Thymus (tissue), 11 donors: ENCODE data around the gene PSPC1. TPM values are rescaled to one million over a fixed set of nuclear protein-coding genes. Genes with fewer than 3 reads are reported as not detected.
"Not testable (repeated sequence)": the region's sequence is repeated elsewhere in the genome, so short reads cannot be mapped to it uniquely, and the experiment has no call there.

Experiments used
- DNase-seq, 9 donors: peaks; one replicate each; pipeline ENCODE4 v3.0.0-alpha.2; 2013; ENCODE audit warnings: low spot score in 9 of 9, low read depth in 6 of 9, missing footprints in 1 of 9
- H3K27ac ChIP-seq, 2 donors: one replicate each; pipeline ENCODE4 v1.5.1; 2013; ENCODE audit warnings: control low read depth in 1 of 2, low read depth in 1 of 2, low read length in 1 of 2, mild to moderate bottlenecking in 1 of 2, moderate library complexity in 1 of 2
- H3K27me3 ChIP-seq, 2 donors: one replicate each; pipeline ENCODE4 v1.5.1; 2013; ENCODE audit warnings: low read length in 1 of 2; ENCODE audit not compliant: control insufficient read depth in 2 of 2, insufficient read depth in 1 of 2
- H3K36me3 ChIP-seq, 2 donors: one replicate each; pipeline ENCODE4 v1.5.1; 2013; ENCODE audit warnings: low read length in 1 of 2, mild to moderate bottlenecking in 1 of 2, moderate library complexity in 1 of 2; ENCODE audit not compliant: control insufficient read depth in 2 of 2, insufficient read depth in 2 of 2
- H3K4me1 ChIP-seq, 2 donors: one replicate each; pipeline ENCODE4 v1.5.1; 2013; ENCODE audit warnings: low read length in 2 of 2; ENCODE audit not compliant: control insufficient read depth in 2 of 2, insufficient read depth in 2 of 2
- H3K4me3 ChIP-seq, 2 donors: one replicate each; pipeline ENCODE4 v1.5.1; 2013; ENCODE audit warnings: low read length in 2 of 2, control low read depth in 1 of 2, mild to moderate bottlenecking in 1 of 2
- H3K9me3 ChIP-seq, 2 donors: one replicate each; pipeline ENCODE4 v1.5.1; 2013; ENCODE audit warnings: low read length in 1 of 2, mild to moderate bottlenecking in 1 of 2; ENCODE audit not compliant: control insufficient read depth in 2 of 2, insufficient read depth in 1 of 2
- WGBS: extraction: QIAGEN DNeasy Blood & Tissue Kit; methylation state at CpG from one replicate; pipeline ENCODE4 v1.1.7; 2013; 5-methylcytosine and 5-hydroxymethylcytosine counted together
- polyA plus RNA-seq: library from polyadenylated mRNA; stranded (reverse); fragments of 200-250 nt; gene quantifications from one replicate; pipeline ENCODE4 v1.2.3, GENCODE V29; 2013
- total RNA-seq: library from RNA; stranded (reverse); fragments of 120-200 nt; gene quantifications from one replicate; pipeline ENCODE4 v1.2.4, GENCODE V29; 2013
- donor health status: healthy.

PSPC1 gene
- total and polyA plus RNA-seq, 2 donors, result 64.6 to 71.2 TPM

DNA sequence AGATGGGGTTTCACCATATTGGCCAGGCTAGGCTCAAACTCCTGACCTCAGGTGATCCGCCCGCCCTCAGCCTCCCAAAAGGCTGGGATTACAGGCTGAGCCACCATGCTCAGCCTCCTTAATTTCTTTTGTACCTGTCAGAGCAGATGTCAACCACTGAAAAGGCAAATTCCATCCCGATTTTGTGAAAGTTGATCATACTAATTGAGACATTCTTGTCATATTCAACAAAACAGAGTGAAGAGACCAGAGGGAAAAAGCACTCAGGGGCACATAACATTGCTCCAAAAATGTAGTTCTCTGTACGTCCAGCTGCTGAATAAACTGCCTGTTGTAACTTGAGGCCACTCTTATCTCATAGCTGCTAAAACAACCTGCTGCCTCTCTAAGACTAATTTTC lies 27.4 kb upstream of the PSPC1 start:
- Histone ChIP-seq H3K27me3 (no peaks in the 10 kb centered on the region), H3K27ac (no peak overlapping the region), H3K36me3 (peaks cover 0 to 4% of the 10 kb centered on the region in 2 donors), H3K9me3 (no peaks in the 10 kb centered on the region), H3K4me3 (no peak overlapping the region), H3K4me1 (no peaks in the 10 kb centered on the region)
- DNase-seq, result no peak
- WGBS, result 97% methylated on average over 4 of the region's 4 CpGs

DNA sequence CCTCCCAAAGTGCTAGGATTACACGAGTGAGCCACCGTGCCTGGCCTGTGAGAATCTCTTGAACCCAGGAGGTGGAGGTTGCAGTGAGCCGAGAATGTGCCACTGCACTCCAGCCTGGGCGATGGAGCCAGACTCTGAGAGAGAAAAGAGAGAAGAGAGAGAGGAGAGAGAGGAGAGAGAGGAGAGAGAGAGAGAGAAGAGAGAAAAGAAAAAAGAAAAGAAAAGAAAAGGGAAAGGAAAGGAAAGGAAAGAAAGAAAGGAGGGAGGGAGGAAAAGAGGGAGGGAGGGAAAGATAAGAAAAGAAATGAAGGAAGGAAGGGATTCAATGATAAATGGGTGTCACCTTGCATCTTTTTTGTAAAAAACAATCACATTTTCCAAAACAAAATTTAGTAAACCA lies 23.0 kb upstream of the PSPC1 start:
- Histone ChIP-seq H3K36me3 (peaks cover 0 to 4% of the 10 kb centered on the region in 2 donors), H3K4me1 (no peaks in the 10 kb centered on the region), H3K27ac (no peak overlapping the region), H3K4me3 (no peak overlapping the region), H3K9me3 (no peaks in the 10 kb centered on the region), H3K27me3 (no peaks in the 10 kb centered on the region)
- 97% methylated on average over 4 of the region's 4 CpGs for WGBS
- no peak for DNase-seq

DNA sequence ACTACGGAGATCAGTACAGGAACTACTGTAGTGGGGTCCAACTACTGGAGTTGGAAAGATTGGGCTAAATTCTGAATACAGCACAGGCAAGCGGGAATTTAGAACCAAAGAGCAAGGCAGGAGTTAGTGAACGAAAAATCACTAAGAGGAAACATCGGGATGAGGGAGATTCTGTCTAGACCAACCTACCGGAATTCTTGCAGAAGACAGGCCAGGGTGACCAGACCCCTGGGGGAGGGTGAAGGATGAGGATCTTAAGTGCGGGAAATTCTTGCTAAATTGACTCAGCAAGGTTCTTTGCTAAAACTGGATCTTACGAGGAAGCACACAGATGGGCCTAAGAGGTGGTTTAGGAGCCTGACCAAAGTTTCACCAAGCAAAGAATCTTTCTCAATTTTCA lies 13.2 kb upstream of the PSPC1 start:
- Histone ChIP-seq H3K27ac (no peak overlapping the region), H3K4me1 (no peaks in the 10 kb centered on the region), H3K9me3 (no peaks in the 10 kb centered on the region), H3K27me3 (no peaks in the 10 kb centered on the region), H3K36me3 (no peaks in the 10 kb centered on the region), H3K4me3 (no peak overlapping the region)
- no peak for DNase-seq
- WGBS, result 97% methylated on average over 7 of the region's 7 CpGs

DNA sequence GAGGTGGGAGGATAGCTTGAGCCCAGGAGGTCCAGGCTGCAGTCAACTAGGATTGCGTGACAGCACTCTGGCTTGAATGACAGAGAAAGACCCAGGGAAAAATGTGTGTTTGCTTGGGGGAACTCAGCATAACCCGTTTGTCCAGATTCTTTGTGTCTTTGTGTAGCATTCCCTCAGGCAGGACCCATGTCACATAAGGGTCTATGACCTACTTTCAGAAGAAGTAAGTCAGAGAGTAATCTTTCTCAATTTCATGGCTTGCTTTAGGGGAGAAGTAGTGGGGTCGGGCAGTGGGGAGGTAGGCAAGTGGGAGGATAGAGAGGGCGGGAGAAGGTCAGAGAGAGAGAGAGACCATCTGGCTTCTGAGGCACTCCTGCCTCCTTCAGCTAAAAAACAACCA lies 11.9 kb upstream of the PSPC1 start:
- Histone ChIP-seq H3K27ac (peak overlapping the region in 1 of 2 donors; percentile 18), H3K36me3 (no peaks in the 10 kb centered on the region), H3K27me3 (no peaks in the 10 kb centered on the region), H3K4me3 (no peak overlapping the region), H3K4me1 (no peaks in the 10 kb centered on the region), H3K9me3 (no peaks in the 10 kb centered on the region)
- 92% methylated on average over 4 of the region's 4 CpGs for WGBS
- no peak for DNase-seq

DNA sequence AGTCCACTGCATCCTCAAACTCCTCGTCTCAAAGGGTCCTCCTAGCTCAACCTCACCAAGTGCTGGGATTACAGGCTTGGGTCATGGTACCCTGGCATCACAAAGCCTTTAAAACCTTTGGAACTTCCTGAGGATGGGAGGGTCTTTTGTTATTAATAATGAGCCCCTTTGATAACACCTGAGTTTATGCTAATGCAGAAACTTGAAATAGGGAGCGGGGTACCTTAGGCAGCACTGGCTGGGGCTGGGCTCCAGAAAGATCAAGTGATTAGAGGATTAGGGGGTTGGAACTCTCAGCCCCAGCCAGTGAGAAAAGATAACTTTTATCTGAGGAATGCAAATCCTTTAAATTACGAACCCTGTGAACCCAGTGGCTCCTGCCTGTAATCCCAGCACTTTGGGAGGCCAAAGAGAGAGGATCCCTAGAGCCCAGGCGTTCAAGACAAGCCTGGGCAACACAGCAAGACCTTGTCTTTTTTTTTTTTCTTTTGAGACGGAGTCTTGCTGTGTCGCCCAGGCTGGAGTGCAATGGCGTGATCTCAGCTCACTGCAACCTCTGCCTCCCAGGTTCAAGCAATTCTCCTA lies 9.3 kb upstream of the PSPC1 start:
- Histone ChIP-seq H3K27me3 (no peaks in the 10 kb centered on the region), H3K4me1 (no peaks in the 10 kb centered on the region), H3K4me3 (no peak overlapping the region), H3K36me3 (no peaks in the 10 kb centered on the region), H3K27ac (no peak overlapping the region), H3K9me3 (no peaks in the 10 kb centered on the region)
- whole genome bisulfite sequencing, result 99% methylated on average over 7 of the region's 7 CpGs
- no peak for DNase-seq

DNA sequence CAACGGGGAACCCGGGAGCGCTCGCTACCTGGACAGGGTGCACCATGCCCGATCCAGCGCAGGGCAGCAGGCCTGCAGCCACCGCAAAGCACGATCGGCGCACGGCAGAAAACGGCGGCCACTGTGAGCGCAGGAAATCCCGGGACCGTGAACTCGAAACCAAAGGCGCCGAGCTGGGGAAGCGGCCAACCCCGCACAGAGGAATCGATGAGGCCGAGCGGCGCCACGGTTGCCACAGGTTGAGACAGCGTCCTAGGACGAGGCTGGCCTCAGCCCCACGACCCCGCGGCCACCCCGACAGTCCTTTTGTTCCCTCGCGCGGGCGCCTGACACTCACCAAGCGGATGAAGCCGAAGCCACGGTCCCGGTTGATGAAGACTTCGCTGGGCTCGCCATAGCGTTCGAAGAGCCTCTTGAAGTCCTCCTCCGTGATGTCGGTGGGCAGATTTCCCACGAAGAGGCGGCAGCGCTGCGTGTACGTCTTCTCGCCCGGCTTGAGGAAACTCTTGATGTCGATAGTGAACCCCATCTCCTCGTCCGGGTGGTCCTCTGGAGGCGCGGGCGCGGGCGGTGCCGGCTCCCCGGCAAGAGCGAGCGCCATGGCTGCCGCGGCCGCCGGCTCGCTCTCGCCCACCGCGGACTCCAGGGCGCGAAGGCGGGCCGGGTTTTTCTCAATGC lies 557 bp downstream of the PSPC1 start:
- Histone ChIP-seq H3K4me1 (peaks cover 4 to 6% of the 10 kb centered on the region in 2 donors), H3K4me3 (peak overlapping the region; percentile 85 to 96), H3K27me3 (no peaks in the 10 kb centered on the region), H3K9me3 (peaks cover 0 to 4% of the 10 kb centered on the region in 2 donors), H3K27ac (peak overlapping the region; percentile 97 to 98), H3K36me3 (no peaks in the 10 kb centered on the region)
- under 1% methylated on average over 77 of the region's 77 CpGs for WGBS
- peak; percentile 8 to 63 (median 43) for DNase-seq

DNA sequence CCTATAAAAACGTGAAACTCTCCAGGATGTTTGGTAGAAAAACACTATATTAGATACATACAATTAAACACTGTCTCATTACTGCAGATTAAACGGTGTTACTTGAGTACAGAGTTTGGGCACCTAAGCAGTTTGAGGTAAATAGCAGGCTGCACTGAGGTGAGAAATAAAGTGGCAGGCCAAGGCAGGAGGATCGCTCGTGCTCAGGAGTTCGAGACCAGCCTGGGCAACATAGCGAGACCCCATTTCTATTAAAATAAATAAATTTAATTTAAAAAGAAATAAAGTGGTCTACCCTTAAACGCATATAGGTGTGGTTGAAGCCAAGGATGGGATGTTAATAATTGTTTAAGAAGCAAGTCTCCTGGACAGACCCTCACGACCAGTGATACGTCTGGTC lies 1.2 kb downstream of the PSPC1 start:
- Histone ChIP-seq H3K27me3 (no peaks in the 10 kb centered on the region), H3K36me3 (no peaks in the 10 kb centered on the region), H3K4me3 (peak overlapping the region; percentile 85 to 96), H3K4me1 (peaks cover 4 to 6% of the 10 kb centered on the region in 2 donors), H3K27ac (peak overlapping the region in 1 of 2 donors; percentile 97), H3K9me3 (peaks cover 0 to 4% of the 10 kb centered on the region in 2 donors)
- 20% methylated on average over 9 of the region's 9 CpGs for WGBS
- peak in 2 of 9 donors; percentile 4 to 18 for DNase-seq

DNA sequence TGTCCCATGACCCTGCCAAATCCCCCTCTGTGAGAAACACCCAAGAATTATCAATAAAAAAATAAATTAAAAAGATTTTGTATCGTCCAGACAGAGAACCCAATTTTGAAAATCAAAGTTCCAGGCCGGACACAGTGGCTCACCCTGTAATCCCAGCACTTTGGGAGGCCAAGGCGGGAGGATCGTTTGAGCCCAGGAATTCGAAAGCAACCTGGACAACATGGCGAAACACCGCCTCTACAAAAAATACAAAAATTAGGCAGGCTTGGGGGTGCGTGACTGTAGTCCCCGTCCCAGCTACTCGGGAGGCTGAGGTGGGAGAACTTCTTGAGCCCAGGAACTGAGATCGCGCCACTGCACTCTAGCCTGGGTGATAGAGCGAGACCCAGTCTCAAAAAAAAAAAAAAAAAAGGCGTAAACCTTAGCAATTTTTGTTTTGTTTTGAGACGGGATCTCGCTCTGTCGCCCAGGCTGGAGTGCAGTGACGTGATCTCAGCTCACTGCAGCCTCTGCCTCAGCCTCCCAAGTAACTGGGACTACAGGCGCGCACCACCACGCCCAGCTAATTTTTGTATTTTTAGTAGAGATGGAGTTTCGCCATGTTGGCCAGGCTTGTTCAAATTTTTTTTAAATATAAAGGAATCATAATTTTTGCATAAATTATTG lies 1.9 kb downstream of the PSPC1 start:
- not testable (repeated sequence) for H3K27ac ChIP-seq

DNA sequence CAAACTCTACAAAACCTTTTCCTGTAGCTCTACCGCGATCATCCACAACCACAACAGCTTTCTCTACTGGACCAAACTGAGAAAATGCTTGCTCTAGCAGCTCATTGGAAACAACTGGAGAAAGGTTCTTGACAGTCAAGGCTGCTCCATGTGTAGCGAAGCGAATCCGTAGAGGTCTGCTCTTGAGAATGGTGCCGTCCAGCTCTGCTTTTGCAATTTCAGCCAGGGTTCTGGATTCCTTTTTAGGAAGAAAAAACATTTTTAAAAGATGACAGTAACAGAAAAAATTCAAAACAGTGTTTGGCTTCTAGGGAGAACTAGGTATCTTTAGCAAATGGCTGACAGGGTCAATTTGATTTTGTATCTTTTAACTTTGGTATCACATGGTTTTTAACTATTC lies 10.4 kb downstream of the PSPC1 start:
- H3K27me3 ChIP-seq, result no peaks in the 10 kb centered on the region
- 98% methylated on average over 6 of the region's 6 CpGs for WGBS
- H3K9me3 ChIP-seq, result no peaks in the 10 kb centered on the region
- H3K27ac ChIP-seq, result no peak overlapping the region
- no peak overlapping the region for H3K4me3 ChIP-seq
- H3K36me3 ChIP-seq, result peaks cover 31 to 45% of the 10 kb centered on the region in 2 donors
- DNase-seq, result no peak
- H3K4me1 ChIP-seq, result no peaks in the 10 kb centered on the region

More for the DNA sequence above, 1.9 kb downstream of the PSPC1 start:
- H3K4me1 ChIP-seq, DNase-seq, H3K9me3 ChIP-seq, H3K27me3 ChIP-seq, H3K36me3 ChIP-seq: not testable (repeated sequence)
- H3K4me3 ChIP-seq, result peak overlapping the region; percentile 85 to 96
- WGBS, result 93% methylated on average over 22 of the region's 22 CpGs
